H9 (cell line): ENCODE data around the gene PARD6G. TPM values are rescaled to one million over a fixed set of nuclear protein-coding genes. Genes with fewer than 3 reads are reported as not detected.

Source experiments
- DNase-seq: peaks from one replicate; pipeline ENCODE4 v3.0.0-alpha.2; 2017
- H2AFZ ChIP-seq: one replicate; pipeline ENCODE4 v1.6.1; 2013; ENCODE audit warnings: mild to moderate bottlenecking, low read length, control low read depth, moderate library complexity
- H2AK5ac ChIP-seq: 2 replicates; pipeline ENCODE4 v1.6.1; 2013; ENCODE audit warnings: low read length, control low read depth, mixed read lengths; ENCODE audit not compliant: insufficient read length
- H2BK120ac ChIP-seq: one replicate; pipeline ENCODE4 v1.6.1; 2013; ENCODE audit warnings: low read depth, mild to moderate bottlenecking, low read length, control low read depth, inconsistent platforms; ENCODE audit not compliant: poor library complexity, severe bottlenecking
- H2BK12ac ChIP-seq: 2 replicates; pipeline ENCODE4 v1.6.1; 2013; ENCODE audit warnings: low read length, control low read depth, mixed read lengths, low read depth; ENCODE audit not compliant: insufficient read length
- H2BK15ac ChIP-seq: 2 replicates; pipeline ENCODE4 v1.6.1; 2013; ENCODE audit warnings: low read depth, low read length, control low read depth
- H2BK20ac ChIP-seq: one replicate; pipeline ENCODE4 v1.6.1; 2013; ENCODE audit warnings: low read depth, mild to moderate bottlenecking, low read length, control low read depth, inconsistent platforms; ENCODE audit not compliant: poor library complexity, severe bottlenecking
- H2BK5ac ChIP-seq: 2 replicates; pipeline ENCODE4 v1.6.1; 2013; ENCODE audit warnings: low read length, control low read depth, mixed read lengths; ENCODE audit not compliant: insufficient read length
- H3K14ac ChIP-seq: 2 replicates; pipeline ENCODE4 v1.6.1; 2013; ENCODE audit warnings: low read length, control low read depth; ENCODE audit not compliant: insufficient read depth
- H3K18ac ChIP-seq: 2 replicates; pipeline ENCODE4 v1.6.1; 2013; ENCODE audit warnings: low read depth, mild to moderate bottlenecking, mixed read lengths, low read length, control low read depth; ENCODE audit not compliant: insufficient read length
- H3K23ac ChIP-seq: 2 replicates; pipeline ENCODE4 v1.6.1; 2013; ENCODE audit warnings: low read length, control low read depth, mixed read lengths, low read depth; ENCODE audit not compliant: insufficient read length
- H3K23me2 ChIP-seq: 2 replicates; pipeline ENCODE4 v1.6.1; 2013; ENCODE audit warnings: low read depth, mild to moderate bottlenecking, mixed read lengths, low read length, control low read depth; ENCODE audit not compliant: insufficient read length, poor library complexity, severe bottlenecking
- H3K27ac ChIP-seq: 2 replicates; pipeline ENCODE4 v1.5.1; 2013; ENCODE audit warnings: low read length, control low read depth, mixed read lengths, low read depth; ENCODE audit not compliant: insufficient read length
- H3K27me3 ChIP-seq: 2 replicates; pipeline ENCODE4 v1.6.1; 2013; ENCODE audit warnings: low read length, control low read depth, inconsistent platforms; ENCODE audit not compliant: insufficient read depth
- H3K4ac ChIP-seq: 2 replicates; pipeline ENCODE4 v1.6.1; 2013; ENCODE audit warnings: low read depth, mild to moderate bottlenecking, control low read depth, inconsistent platforms, low read length, moderate library complexity
- H3K4me1 ChIP-seq: 2 replicates; pipeline ENCODE4 v1.6.1; 2013; ENCODE audit warnings: low read length, control low read depth, inconsistent platforms; ENCODE audit not compliant: insufficient read depth
- H3K4me2 ChIP-seq: 2 replicates; pipeline ENCODE4 v1.6.1; 2013; ENCODE audit warnings: low read length, control low read depth, mixed read lengths; ENCODE audit not compliant: insufficient read length, insufficient read depth
- H3K56ac ChIP-seq: 2 replicates; pipeline ENCODE4 v1.6.1; 2013; ENCODE audit warnings: low read depth, mild to moderate bottlenecking, mixed read lengths, low read length, control low read depth; ENCODE audit not compliant: insufficient read length
- H3K79me1 ChIP-seq: 2 replicates; pipeline ENCODE4 v1.6.1; 2013; ENCODE audit warnings: low read depth, mild to moderate bottlenecking, moderate library complexity, low read length, control low read depth, inconsistent platforms; ENCODE audit not compliant: insufficient read depth, poor library complexity, severe bottlenecking
- H3K79me2 ChIP-seq: 2 replicates; pipeline ENCODE4 v1.6.1; 2013; ENCODE audit warnings: low read length, control low read depth, inconsistent platforms; ENCODE audit not compliant: insufficient read depth
- H3K9ac ChIP-seq: 2 replicates; pipeline ENCODE4 v1.6.1; 2013; ENCODE audit warnings: low read length, control low read depth, mixed read lengths; ENCODE audit not compliant: insufficient read length; ENCODE audit errors: extremely low read depth
- H3K9me3 ChIP-seq: one replicate; pipeline ENCODE4 v1.6.1; 2013; ENCODE audit warnings: low read depth, low read length, inconsistent platforms; ENCODE audit not compliant: control insufficient read depth
- H3T11ph ChIP-seq: one replicate; pipeline ENCODE4 v1.6.1; 2013; ENCODE audit warnings: mild to moderate bottlenecking, low read length, control low read depth, inconsistent platforms
- H4K20me1 ChIP-seq: one replicate; pipeline ENCODE4 v1.6.1; 2013; ENCODE audit not compliant: control insufficient read depth, insufficient read length, insufficient read depth
- H4K5ac ChIP-seq: 2 replicates; pipeline ENCODE4 v1.6.1; 2013; ENCODE audit warnings: low read depth, mild to moderate bottlenecking, mixed read lengths, low read length, control low read depth; ENCODE audit not compliant: insufficient read length
- H4K8ac ChIP-seq: replicated peaks from 2 replicates; pipeline ENCODE4 v1.6.1; 2013; ENCODE audit warnings: low read length, control low read depth, mixed read lengths, low read depth; ENCODE audit not compliant: insufficient read length
- H4K91ac ChIP-seq: 2 replicates; pipeline ENCODE4 v1.6.1; 2013; ENCODE audit warnings: low read depth, mild to moderate bottlenecking, moderate library complexity, mixed read lengths, low read length, control low read depth; ENCODE audit not compliant: insufficient read length
- H3K27ac Mint-ChIP-seq, 3 experiments: 2 replicates in 2 of 3; 3 replicates in 1 of 3; pipeline ENCODE4 v1.8.0; 2020 to 2021; ENCODE audit warnings: mixed read lengths in 3 of 3, mild to moderate bottlenecking in 1 of 3, moderate library complexity in 1 of 3
- H3K27me3 Mint-ChIP-seq: 2 replicates; pipeline ENCODE4 v1.8.0; 2021; ENCODE audit warnings: low read depth, mild to moderate bottlenecking, moderate library complexity, mixed read lengths
- H3K36me3 Mint-ChIP-seq, 3 experiments: 2 replicates in 2 of 3; 3 replicates in 1 of 3; pipeline ENCODE4 v1.8.0; 2020 to 2021; ENCODE audit warnings: low read depth in 3 of 3, mixed read lengths in 3 of 3; ENCODE audit not compliant: insufficient read depth in 1 of 3
- H3K4me1 Mint-ChIP-seq, 2 experiments: 2 replicates each; pipeline ENCODE4 v1.8.0; 2020; ENCODE audit warnings: mixed read lengths in 2 of 2
- H3K4me3 Mint-ChIP-seq, 2 experiments: 2 replicates in 1 of 2; 3 replicates in 1 of 2; pipeline ENCODE4 v1.8.0; 2020 to 2021; ENCODE audit warnings: mild to moderate bottlenecking in 2 of 2, mixed read lengths in 2 of 2, moderate library complexity in 1 of 2
- H3K9me3 Mint-ChIP-seq, 2 experiments: 2 replicates in 1 of 2; 3 replicates in 1 of 2; pipeline ENCODE4 v1.8.0; 2020; ENCODE audit warnings: mild to moderate bottlenecking in 2 of 2, mixed read lengths in 2 of 2, moderate library complexity in 1 of 2
- CTCF ChIP-seq: fragments of 200-600 bp; sonication (generic); conservative IDR thresholded peaks from 3 replicates; pipeline ENCODE4 v1.8.0; 2021; ENCODE audit warnings: antibody characterized with exemption, mild to moderate bottlenecking
- WGBS: extraction: QIAGEN DNeasy Blood & Tissue Kit; methylation state at CpG from one replicate; pipeline ENCODE4 v1.1.7; 2013; ENCODE audit warnings: missing lambda C conversion rate, low lambda C conversion rate, mixed read lengths; ENCODE audit not compliant: insufficient read length; ENCODE audit errors: extremely low coverage; 5-methylcytosine and 5-hydroxymethylcytosine counted together
- total RNA-seq: library from RNA; stranded (reverse); gene quantifications from 2 replicates; pipeline ENCODE4 v1.2.1, GENCODE V29; 2021

Gene PARD6G
- total RNA-seq, 1 experiment from 2014 or later = 11.2 TPM

- peaks cover 33 to 38% of the 10 kb centered on the region in 2 experiments for H3K9me3 Mint-ChIP-seq
- peaks cover 0 to 6% (median 0%) of the 10 kb centered on the region in 3 experiments; a peak in 4 of 7 replicates for H3K36me3 Mint-ChIP-seq
These were observed 5.9 kb upstream of the PARD6G start for GRCh38 chr18:80253236-80253635.

More at GRCh38 chr18:80253236-80253635, 5.9 kb upstream of the PARD6G start:
- H2AFZ ChIP-seq = no peak overlapping the region
- H3K27me3 Mint-ChIP-seq = peaks cover 39% of the 10 kb centered on the region
- no peak for DNase-seq
- TF ChIP-seq CTCF = no peak
- no peaks in the 10 kb centered on the region for H3K79me1 ChIP-seq
- H2BK20ac ChIP-seq = no peak overlapping the region
- H2BK5ac ChIP-seq = no peak overlapping the region
- H2BK120ac ChIP-seq = no peak overlapping the region
- no peaks in the 10 kb centered on the region for H3K4me1 ChIP-seq
- H3K27me3 ChIP-seq = no peaks in the 10 kb centered on the region
- no peak overlapping the region for H3K27ac ChIP-seq
- H2AK5ac ChIP-seq = no peak overlapping the region
- WGBS = no CpG with 5 or more reads among the region's 8 CpGs
- no peak overlapping the region for H3K4ac ChIP-seq
- no peaks in the 10 kb centered on the region for H3K4me1 Mint-ChIP-seq
- H3T11ph ChIP-seq = no peak overlapping the region
- no peaks in the 10 kb centered on the region for H3K23me2 ChIP-seq
- H3K9ac ChIP-seq = no peak overlapping the region
- no peak overlapping the region for H4K5ac ChIP-seq
- no peak overlapping the region for H2BK15ac ChIP-seq
- H3K79me2 ChIP-seq = no peaks in the 10 kb centered on the region
- no peak overlapping the region for H4K91ac ChIP-seq
- no peak overlapping the region for H3K4me3 Mint-ChIP-seq
- H3K18ac ChIP-seq = no peak overlapping the region
- H3K23ac ChIP-seq = no peak overlapping the region
- H3K4me2 ChIP-seq = no peak overlapping the region
- no peak overlapping the region for H2BK12ac ChIP-seq
- no peak overlapping the region for H3K27ac Mint-ChIP-seq
- H4K20me1 ChIP-seq = no peaks in the 10 kb centered on the region
- H3K9me3 ChIP-seq = no peaks in the 10 kb centered on the region
- H3K14ac ChIP-seq = no peak overlapping the region; the same call in 1 of the 2 replicates
- H3K56ac ChIP-seq = no peak overlapping the region
- no peak overlapping the region for H4K8ac ChIP-seq
